Astrocyte of the cerebellum (primary cell): ENCODE measurements around the gene TRAPPC6A.

Source experiments
- DNase-seq: peaks from one replicate; pipeline ENCODE4 v3.0.0-alpha.2; 2011; ENCODE audit warnings: low read depth
- H3K4me3 ChIP-seq: 2 replicates; pipeline ENCODE4 v1.5.1; 2011; ENCODE audit warnings: mild to moderate bottlenecking, low read depth, low read length, moderate library complexity
- CTCF ChIP-seq: IDR thresholded peaks from 2 replicates; pipeline ENCODE4 v1.5.1; 2012; ENCODE audit warnings: low read length, low read depth, moderate library complexity, mild to moderate bottlenecking; ENCODE audit errors: missing control alignments
- in situ Hi-C: cut with HindIII; loops from 2 replicates; pipeline ENCODE4 v1.10.0; 2017; ENCODE audit warnings: low sequenced_read_pairs

TRAPPC6A gene

GRCh38 chr19:45177817-45178261 lies at the start of gene TRAPPC6A:
TRAPPC6A (minus strand) TSS chr19:45178237; CDS start chr19:45178218, 19 bp downstream.
- no peak for TF ChIP-seq CTCF
- DNase-seq, result no peak
- peak within 1 kb of the TSS; percentile 96 for H3K4me3 ChIP-seq
- in situ Hi-C loops, result no loop called here

GRCh38 chr19:45224645-45225044 lies 46.6 kb upstream of the TRAPPC6A start:
- in situ Hi-C loops, result loop anchor here (25.0 kb wide), 1 partner anchor 112 kb away; no protein-coding TSS in a partner anchor
- TF ChIP-seq CTCF, result no peak
- no peak for DNase-seq
- no peak overlapping the region for H3K4me3 ChIP-seq

GRCh38 chr19:45223879-45224278 lies 45.8 kb upstream of the TRAPPC6A start:
- TF ChIP-seq CTCF, result no peak
- no peak for DNase-seq
- no peak overlapping the region for H3K4me3 ChIP-seq
- in situ Hi-C loops, result no loop called here

GRCh38 chr19:45222724-45223123 lies 44.7 kb upstream of the TRAPPC6A start:
- TF ChIP-seq CTCF, result no peak
- no peak overlapping the region for H3K4me3 ChIP-seq
- in situ Hi-C loops, result no loop called here
- DNase-seq, result no peak

- in situ Hi-C loops, result no loop called here
- no peak for TF ChIP-seq CTCF
- no peak for DNase-seq
These were observed 41.1 kb upstream of the TRAPPC6A start for GRCh38 chr19:45218911-45219743.

GRCh38 chr19:45218426-45218825 lies 40.4 kb upstream of the TRAPPC6A start:
- no peak for TF ChIP-seq CTCF
- no peak overlapping the region for H3K4me3 ChIP-seq
- in situ Hi-C loops, result no loop called here
- DNase-seq, result no peak

More at GRCh38 chr19:45218911-45219743, 41.1 kb upstream of the TRAPPC6A start:
- no peak overlapping the region for H3K4me3 ChIP-seq
